EL (cell line): ENCODE results near the gene CPLX4.

Experiments used
- DNase-seq: peaks from one replicate; pipeline ENCODE4 v3.0.0-alpha.2; 2016

The CPLX4 gene

GRCh38 chr18:59318460-59319050, at the start of gene CPLX4:
Gene CPLX4 (minus strand): TSS chr18:59318649. CDS start chr18:59318462, 187 bp downstream.
- DNase-seq, result no peak

GRCh38 chr18:59360381-59360780, 41.9 kb upstream of the CPLX4 start:
- DNase-seq, result no peak

- DNase-seq, result no peak
Observed at GRCh38 chr18:59359576-59359952, 41.1 kb upstream of the CPLX4 start.

- DNase-seq, result peak; percentile 96
Observed at GRCh38 chr18:59358712-59359575, 40.5 kb upstream of the CPLX4 start, which contains the start of gene LMAN1. Gene LMAN1 (minus strand): TSS chr18:59359265. CDS start chr18:59359244, 21 bp downstream.

GRCh38 chr18:59358414-59358711, 39.9 kb upstream of the CPLX4 start:
- DNase-seq, result peak; percentile 64

- DNase-seq, result peak; percentile 82
Observed at GRCh38 chr18:59357928-59358327, 39.5 kb upstream of the CPLX4 start.

- no peak for DNase-seq
Observed at GRCh38 chr18:59354731-59355130, 36.3 kb upstream of the CPLX4 start.

- peak; percentile 22 for DNase-seq
Observed at GRCh38 chr18:59353079-59353680, 34.7 kb upstream of the CPLX4 start.

- DNase-seq, result no peak
Observed at GRCh38 chr18:59352250-59352855, 33.9 kb upstream of the CPLX4 start.

GRCh38 chr18:59345556-59345955, 27.1 kb upstream of the CPLX4 start:
- peak; percentile 42 for DNase-seq

- no peak for DNase-seq
Observed at GRCh38 chr18:59344996-59345395, 26.5 kb upstream of the CPLX4 start.

- DNase-seq, result no peak
Observed at GRCh38 chr18:59343926-59344325, 25.5 kb upstream of the CPLX4 start.

- DNase-seq, result no peak
Observed at GRCh38 chr18:59340817-59341216, 22.4 kb upstream of the CPLX4 start.

GRCh38 chr18:59340312-59340711, 21.9 kb upstream of the CPLX4 start:
- no peak for DNase-seq

GRCh38 chr18:59332986-59333385, 14.5 kb upstream of the CPLX4 start:
- no peak for DNase-seq

GRCh38 chr18:59328683-59329082, 10.2 kb upstream of the CPLX4 start:
- DNase-seq, result no peak

- no peak for DNase-seq
Observed at GRCh38 chr18:59325965-59326364, 7.5 kb upstream of the CPLX4 start.

GRCh38 chr18:59324623-59324971, 6.1 kb upstream of the CPLX4 start:
- no peak for DNase-seq

GRCh38 chr18:59323931-59324622, 5.6 kb upstream of the CPLX4 start:
- DNase-seq, result peak; percentile 59

GRCh38 chr18:59311631-59312030, 6.8 kb downstream of the CPLX4 start:
- DNase-seq, result peak; percentile 58

GRCh38 chr18:59308938-59309260, 9.6 kb downstream of the CPLX4 start:
- DNase-seq, result no peak

- DNase-seq, result peak; percentile 67
Observed at GRCh38 chr18:59308248-59308937, 10.1 kb downstream of the CPLX4 start.

- no peak for DNase-seq
Observed at GRCh38 chr18:59306640-59307039, 11.8 kb downstream of the CPLX4 start.
